ENCODE results near the gene DTX4.
A peak's percentile ranks its signal among the peaks of the same experiment; 100 is the strongest.

GRCh38 chr11:59144579-59145345, 27.2 kb upstream of the DTX4 start:
- no peak for TF ChIP-seq CTCF (IDR thresholded peaks at IDR 0.05 in 4 of 5, conservative IDR thresholded peaks at IDR 0.05 in 1 of 5)
- peak in 1 of 2 donors; percentile 7 for TF ChIP-seq POLR2A (IDR thresholded peaks at IDR 0.05)
